GM19193 (cell line): ENCODE data around the gene HARS1.

Experiments used
- POLR2A ChIP-seq: IDR thresholded peaks from 4 replicates; pipeline ENCODE4 v1.6.1; 2011; ENCODE audit not compliant: insufficient read depth, insufficient read length; ENCODE audit errors: extremely low read depth

Gene HARS1

GRCh38 chr5:140637371-140638100, 53.6 kb downstream of the HARS1 start:
- no peak for TF ChIP-seq POLR2A

- no peak for TF ChIP-seq POLR2A
These were observed 55.6 kb downstream of the HARS1 start for GRCh38 chr5:140635291-140636257.

- TF ChIP-seq POLR2A = no peak
These were observed 57.1 kb downstream of the HARS1 start for GRCh38 chr5:140634103-140634502.

GRCh38 chr5:140633501-140633900, 57.7 kb downstream of the HARS1 start:
- TF ChIP-seq POLR2A = no peak

- TF ChIP-seq POLR2A = no peak
These were observed 58.1 kb downstream of the HARS1 start, which contains the start of gene CD14 for GRCh38 chr5:140633021-140633471. Gene CD14, minus strand, starts transcription at chr5:140633175. Its CDS starts 104 bp downstream, at chr5:140633071.

- TF ChIP-seq POLR2A = no peak
These were observed 58.7 kb downstream of the HARS1 start for GRCh38 chr5:140632366-140633020.

- TF ChIP-seq POLR2A = no peak
These were observed 59.3 kb downstream of the HARS1 start for GRCh38 chr5:140631831-140632365.

- TF ChIP-seq POLR2A = no peak
These were observed 60.1 kb downstream of the HARS1 start for GRCh38 chr5:140631036-140631417.

- no peak for TF ChIP-seq POLR2A
These were observed 60.7 kb downstream of the HARS1 start for GRCh38 chr5:140630292-140631035.

- TF ChIP-seq POLR2A = no peak
These were observed 62.5 kb downstream of the HARS1 start for GRCh38 chr5:140628711-140629110.

GRCh38 chr5:140627972-140628371, 63.2 kb downstream of the HARS1 start:
- no peak for TF ChIP-seq POLR2A
